Activated T-cell treated with anti-CD3 and anti-CD28 coated beads for 48 hours (primary cell): ENCODE data around the gene KDM3A.

Source experiments
- DNase-seq: peaks from one replicate; pipeline ENCODE4 v3.0.0-alpha.2; 2020; ENCODE audit warnings: low read depth

The KDM3A gene

GRCh38 chr2:86433137-86433536 lies 8.0 kb upstream of the KDM3A start:
- no peak for DNase-seq

- DNase-seq: no peak
These were observed 6.9 kb upstream of the KDM3A start for GRCh38 chr2:86434290-86434689.

- no peak for DNase-seq
These were observed 5.6 kb upstream of the KDM3A start for GRCh38 chr2:86435531-86435930.

- no peak for DNase-seq
These were observed 4.8 kb upstream of the KDM3A start for GRCh38 chr2:86436328-86436727.

- DNase-seq: no peak
These were observed 1.1 kb upstream of the KDM3A start for GRCh38 chr2:86439879-86440630.

- no peak for DNase-seq
These were observed 266 bp downstream of the KDM3A start for GRCh38 chr2:86441392-86441881.

GRCh38 chr2:86441882-86442641 lies 891 bp downstream of the KDM3A start:
- DNase-seq: peak; percentile 57

GRCh38 chr2:86442642-86443005 lies 1.5 kb downstream of the KDM3A start:
- peak; percentile 71 for DNase-seq

GRCh38 chr2:86443631-86444350 lies 2.6 kb downstream of the KDM3A start:
- no peak for DNase-seq

GRCh38 chr2:86445436-86445835 lies 4.3 kb downstream of the KDM3A start:
- no peak for DNase-seq

- no peak for DNase-seq
These were observed 4.9 kb downstream of the KDM3A start for GRCh38 chr2:86446060-86446459.

- DNase-seq: no peak
These were observed 12.7 kb downstream of the KDM3A start for GRCh38 chr2:86453836-86454235.

GRCh38 chr2:86454238-86454637 lies 13.1 kb downstream of the KDM3A start:
- DNase-seq: no peak

- no peak for DNase-seq
These were observed 14.0 kb downstream of the KDM3A start for GRCh38 chr2:86455181-86455580.

- no peak for DNase-seq
These were observed 20.0 kb downstream of the KDM3A start for GRCh38 chr2:86461042-86461743.

GRCh38 chr2:86464652-86465051 lies 23.5 kb downstream of the KDM3A start:
- DNase-seq: no peak

GRCh38 chr2:86466306-86466705 lies 25.1 kb downstream of the KDM3A start:
- no peak for DNase-seq

GRCh38 chr2:86468162-86469033 lies 27.2 kb downstream of the KDM3A start:
- DNase-seq: no peak

GRCh38 chr2:86470890-86471289 lies 29.7 kb downstream of the KDM3A start:
- DNase-seq: no peak

- no peak for DNase-seq
These were observed 30.5 kb downstream of the KDM3A start for GRCh38 chr2:86471637-86472036.

GRCh38 chr2:86476092-86476491 lies 34.9 kb downstream of the KDM3A start:
- no peak for DNase-seq
